NCI-H774 (cell line): Measurements from ENCODE around the gene GSG1L2.

Source experiments
- DNase-seq: peaks from one replicate; lab custom pipeline; 2025; lab: John Stamatoyannopoulos, UW

GSG1L2 gene

DNA sequence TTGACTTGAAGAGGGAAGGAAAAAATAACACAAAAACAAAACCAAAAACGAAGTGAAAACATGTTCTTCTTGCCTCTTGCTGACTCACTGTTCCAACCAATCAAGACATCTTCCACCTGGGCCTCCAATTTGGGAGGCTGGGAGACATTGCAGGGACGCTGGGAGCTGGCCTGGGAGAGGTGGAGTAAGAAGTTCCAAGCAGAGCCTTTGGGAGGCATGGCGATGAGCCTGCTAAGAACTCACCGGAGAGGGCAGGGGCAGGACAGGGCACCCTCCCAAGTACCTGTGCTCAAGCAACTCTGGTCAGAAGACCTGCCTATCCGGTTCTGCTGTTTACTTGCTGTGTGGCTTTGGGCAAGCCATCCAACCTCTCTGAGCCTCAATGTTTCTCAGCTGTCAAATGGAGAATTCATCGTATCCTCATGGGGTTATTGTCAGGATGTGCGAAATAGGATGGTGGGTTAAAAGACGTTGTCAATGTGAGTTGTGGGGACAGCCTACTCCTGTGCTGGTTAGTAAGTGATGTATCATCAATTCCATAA, 3.0 kb upstream of the GSG1L2 start:
- no peak for DNase-seq

- DNase-seq = no peak
These were observed 2.2 kb upstream of the GSG1L2 start for GRCh38 chr17:9824094-9824493.

- DNase-seq = no peak
These were observed 1.4 kb downstream of the GSG1L2 start for GRCh38 chr17:9820448-9820847.

DNA sequence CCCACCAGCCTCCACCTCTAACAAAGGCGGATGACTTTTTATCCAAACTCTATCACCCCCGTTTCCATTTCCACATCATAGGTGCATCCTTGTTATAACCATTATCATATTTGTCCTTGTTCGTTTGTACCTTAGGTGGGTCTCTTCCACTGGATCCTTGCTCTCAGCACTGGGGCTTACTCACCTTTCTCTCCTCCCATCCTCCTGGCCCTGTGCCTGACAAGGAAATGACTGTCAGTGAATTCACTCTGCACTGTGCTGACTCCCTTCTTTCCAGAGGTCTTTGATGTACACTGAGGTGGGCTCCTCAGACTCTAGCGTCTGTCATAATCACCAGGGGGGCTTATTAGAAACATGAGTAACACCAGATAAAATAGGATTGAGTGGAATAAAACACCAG, 3.1 kb downstream of the GSG1L2 start:
- no peak for DNase-seq

GRCh38 chr17:9817086-9817485, 4.8 kb downstream of the GSG1L2 start:
- no peak for DNase-seq

- no peak for DNase-seq
These were observed 5.4 kb downstream of the GSG1L2 start for GRCh38 chr17:9816472-9816871.

DNA sequence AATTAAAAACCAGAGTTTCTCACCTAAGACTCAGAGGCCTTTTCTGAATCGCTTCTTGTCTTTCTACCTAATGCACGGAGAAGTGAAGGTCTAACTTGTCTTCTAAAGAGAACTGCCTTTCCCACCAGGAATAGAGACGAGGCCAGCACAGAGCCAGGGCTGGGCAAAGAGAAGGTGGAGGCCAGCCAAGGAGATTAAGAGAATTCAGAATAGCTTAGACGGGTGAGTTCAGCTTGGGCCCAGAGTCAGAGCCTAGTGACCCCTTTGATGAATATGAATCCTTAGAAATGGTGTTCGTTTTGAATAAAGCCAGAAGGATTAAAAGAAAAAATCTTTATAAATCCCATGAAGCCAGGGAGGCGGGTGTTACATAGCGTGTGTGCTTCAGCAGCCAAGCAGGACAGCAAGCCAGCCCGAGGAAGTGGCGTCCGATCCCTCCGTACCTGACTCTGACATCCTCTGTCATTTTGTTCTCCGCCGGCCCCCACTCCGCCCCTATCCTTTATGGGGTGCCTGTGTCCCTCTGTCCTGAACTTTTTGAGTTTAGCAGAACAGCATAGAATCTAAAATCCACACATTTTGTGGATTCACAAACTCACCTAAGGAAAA, 7.4 kb downstream of the GSG1L2 start:
- DNase-seq = no peak

GRCh38 chr17:9813166-9813565, 8.7 kb downstream of the GSG1L2 start:
- DNase-seq = no peak

DNA sequence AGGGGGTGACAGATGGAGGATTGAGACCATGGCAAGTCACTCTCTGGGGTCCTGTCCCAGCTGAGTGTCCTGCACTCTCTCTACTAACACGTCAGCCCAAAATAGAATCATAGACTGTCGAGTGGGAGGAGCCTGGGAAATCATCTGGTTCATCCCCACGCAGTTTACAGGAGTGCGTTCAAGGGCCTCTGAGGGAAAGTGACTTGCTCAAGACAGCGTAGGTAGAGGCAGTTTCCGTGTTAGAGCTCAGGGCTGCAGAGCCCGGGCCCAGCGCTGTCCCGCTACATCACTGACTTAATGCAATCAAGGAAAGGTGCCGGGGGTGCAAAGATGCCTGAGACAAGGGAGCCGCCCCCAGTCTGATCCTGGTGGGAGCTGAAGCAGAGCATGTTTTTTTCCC, 10.3 kb downstream of the GSG1L2 start:
- DNase-seq = no peak

- no peak for DNase-seq
These were observed 10.8 kb downstream of the GSG1L2 start for GRCh38 chr17:9811086-9811485.

- no peak for DNase-seq
These were observed 11.6 kb downstream of the GSG1L2 start for GRCh38 chr17:9810100-9810949.

GRCh38 chr17:9809409-9809808, 12.5 kb downstream of the GSG1L2 start:
- DNase-seq = no peak

DNA sequence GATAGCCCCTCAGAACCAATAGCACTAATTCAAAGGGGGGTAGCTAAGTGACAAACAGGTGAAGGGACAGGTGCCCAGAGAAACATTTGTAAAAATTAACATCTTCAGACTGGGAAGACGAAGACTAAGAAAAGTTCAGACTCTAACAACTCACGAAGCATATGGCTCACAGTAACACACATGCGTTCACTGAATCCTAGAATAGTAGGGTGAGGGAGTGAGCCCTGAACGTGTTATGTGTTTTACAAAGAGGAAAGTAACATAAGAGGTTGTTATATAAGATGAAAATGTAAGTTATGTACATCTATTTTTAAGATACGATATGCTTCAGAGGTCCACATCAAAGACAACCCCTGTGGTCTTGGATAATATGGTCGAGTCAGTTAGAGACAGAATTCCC, 15.2 kb downstream of the GSG1L2 start:
- DNase-seq = no peak

- DNase-seq = no peak
These were observed 16.1 kb downstream of the GSG1L2 start for GRCh38 chr17:9805769-9806168.

- DNase-seq = no peak
These were observed 19.2 kb downstream of the GSG1L2 start for GRCh38 chr17:9802697-9803096.

DNA sequence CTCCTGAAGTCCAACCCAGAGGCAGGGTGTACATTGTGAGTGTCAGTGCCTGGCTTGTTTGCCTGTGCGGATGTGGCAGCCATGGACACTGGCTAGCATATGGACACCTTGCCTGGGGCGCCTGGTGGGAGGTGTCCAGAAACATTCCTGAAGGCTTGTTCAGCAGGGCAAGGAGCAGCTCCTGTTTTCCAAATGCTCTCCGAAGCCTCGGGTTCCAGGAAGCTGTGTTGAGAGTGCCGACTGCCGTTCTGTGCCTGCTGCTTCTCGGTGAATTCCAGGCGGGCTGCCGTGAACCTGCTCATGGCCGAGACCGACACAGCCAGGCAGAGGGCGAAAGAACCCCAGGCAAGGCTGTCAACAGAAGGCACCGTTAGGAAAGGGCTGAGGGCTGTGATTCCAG, 19.6 kb downstream of the GSG1L2 start:
- no peak for DNase-seq

DNA sequence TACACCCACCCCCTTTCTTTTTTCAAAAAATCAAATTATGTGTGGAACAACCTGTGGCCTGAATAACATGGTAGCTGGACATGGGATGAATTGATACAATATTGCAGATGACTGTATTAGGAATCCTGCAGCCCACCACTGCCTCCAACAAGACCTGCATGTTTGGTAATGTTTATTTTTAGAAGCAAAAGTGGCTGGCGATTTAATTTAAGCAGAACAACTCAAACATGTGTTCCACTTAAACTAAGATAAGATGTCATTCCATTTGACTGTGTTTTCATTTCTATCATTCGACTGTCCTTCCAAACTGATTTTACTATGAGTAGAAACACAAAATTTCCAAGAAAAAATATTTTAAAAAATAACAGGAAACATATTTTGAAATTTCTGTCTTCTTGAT, 20.4 kb downstream of the GSG1L2 start:
- no peak for DNase-seq

GRCh38 chr17:9798724-9799123, 23.2 kb downstream of the GSG1L2 start:
- DNase-seq = no peak

DNA sequence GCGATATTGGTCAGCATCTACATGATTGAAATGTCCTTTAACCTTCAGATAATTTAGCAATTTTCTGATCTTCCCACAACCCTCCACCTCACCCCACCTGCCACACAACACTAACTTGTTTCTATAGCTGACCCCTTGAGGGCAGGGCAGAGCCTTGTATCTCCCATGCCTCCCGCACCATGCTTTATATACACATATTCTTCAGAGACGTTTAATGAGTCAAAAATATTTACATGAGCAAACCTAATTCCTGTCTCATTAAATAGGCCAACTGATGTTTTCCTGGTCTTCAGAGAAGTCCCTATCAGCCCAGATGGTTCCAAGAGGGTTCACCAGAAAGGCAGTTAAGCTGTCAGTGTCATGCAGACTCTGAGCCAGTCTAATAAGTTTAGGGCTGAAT, 23.9 kb downstream of the GSG1L2 start:
- no peak for DNase-seq

DNA sequence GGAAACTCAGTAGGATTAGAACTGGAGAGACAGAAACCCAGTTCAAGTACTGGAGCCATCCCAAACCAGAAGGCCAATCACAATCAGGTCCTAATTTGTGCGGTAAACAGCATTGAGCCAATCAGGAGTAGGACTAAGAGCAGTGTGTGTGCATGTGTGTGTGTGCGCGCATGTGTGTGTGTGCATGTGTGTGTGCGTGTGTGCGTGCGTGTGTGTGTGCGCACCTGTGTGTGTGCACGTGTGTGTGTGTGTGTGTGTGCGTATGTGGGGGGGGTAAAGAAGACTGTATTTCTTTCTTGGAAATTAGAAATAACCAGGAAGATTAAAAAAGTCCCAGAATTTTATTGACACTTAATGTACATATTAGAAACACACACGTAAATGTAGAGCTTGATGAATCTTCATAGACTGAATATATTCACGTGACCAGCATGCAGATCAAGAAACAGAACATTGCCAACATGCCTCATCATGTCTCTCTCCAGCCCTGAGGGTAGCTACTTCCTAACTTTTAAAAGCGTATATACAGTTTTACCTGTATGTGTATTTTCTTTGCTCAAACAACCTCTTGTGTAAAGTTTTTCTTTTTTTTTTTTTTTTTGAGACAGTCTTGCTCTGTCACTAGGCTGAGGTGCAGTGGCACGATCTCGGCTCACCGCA, 29.6 kb downstream of the GSG1L2 start:
- DNase-seq = no peak

GRCh38 chr17:9790889-9791876, 30.7 kb downstream of the GSG1L2 start, which contains the start of gene DHRS7C:
Gene DHRS7C, minus strand, starts transcription at chr17:9791592. Its CDS starts 308 bp downstream, at chr17:9791284.
- DNase-seq = no peak

- no peak for DNase-seq
These were observed 31.6 kb downstream of the GSG1L2 start for GRCh38 chr17:9790316-9790715.
